OCI-LY7 (cell line): Measurements from ENCODE around the gene ADGRD1. TPM values are rescaled to one million over a fixed set of nuclear protein-coding genes. Genes with fewer than 3 reads are reported as not detected.

Source experiments
- BruUV-seq: library from RNA; stranded (reverse); fragments of 400-500 nt; replicated peaks from 2 replicates; lab custom pipeline; 2021; lab: Mats Ljungman, UMichigan
- CTCF ChIA-PET: fragments of 300-600 bp; sonication (Branson Sonifier 250); formaldehyde crosslinking; loops from one replicate; lab custom pipeline; 2022; ENCODE audit warnings: antibody characterized with exemption; ENCODE audit not compliant: unreplicated experiment; lab: Charles Lee
- POLR2A ChIA-PET: fragments of 300-600 bp; sonication (Branson Sonifier 250); formaldehyde crosslinking; loops from one replicate; lab custom pipeline; 2022; ENCODE audit warnings: antibody characterized with exemption; lab: Charles Lee
- DNase-seq: peaks from one replicate; pipeline ENCODE4 v3.0.0-alpha.2; 2015; ENCODE audit warnings: low spot score
- H2AFZ ChIP-seq: fragments of 200-600 bp; sonication (generic), shearing (Covaris generic); 2 replicates; pipeline ENCODE4 v1.6.1; 2014; ENCODE audit warnings: mild to moderate bottlenecking, antibody characterized with exemption, low read length, moderate library complexity
- H3K27ac ChIP-seq: fragments of 200-600 bp; sonication (generic); 2 replicates; pipeline ENCODE4 v1.5.1; 2014; ENCODE audit warnings: mixed run types, low read depth, mild to moderate bottlenecking, moderate library complexity, low read length, inconsistent platforms; ENCODE audit not compliant: poor library complexity, severe bottlenecking
- H3K36me3 ChIP-seq: fragments of 200-600 bp; sonication (generic); 2 replicates; pipeline ENCODE4 v1.6.1; 2014; ENCODE audit warnings: mild to moderate bottlenecking, antibody characterized with exemption, low read length, moderate library complexity, mixed read lengths; ENCODE audit not compliant: insufficient read depth
- H3K4me1 ChIP-seq: fragments of 200-600 bp; sonication (generic); 2 replicates; pipeline ENCODE4 v1.5.1; 2014; ENCODE audit warnings: mild to moderate bottlenecking, low read length; ENCODE audit not compliant: insufficient read depth, poor library complexity, severe bottlenecking
- H3K4me2 ChIP-seq: fragments of 200-600 bp; sonication (generic); 2 replicates; pipeline ENCODE4 v1.6.1; 2014; ENCODE audit warnings: mild to moderate bottlenecking, low read length
- H3K4me3 ChIP-seq: fragments of 200-600 bp; sonication (generic); 2 replicates; pipeline ENCODE4 v1.5.1; 2014; ENCODE audit warnings: mild to moderate bottlenecking, low read depth, low read length; ENCODE audit not compliant: poor library complexity, severe bottlenecking
- H3K79me2 ChIP-seq: fragments of 200-600 bp; sonication (generic); 2 replicates; pipeline ENCODE4 v1.6.1; 2016; ENCODE audit warnings: low read depth, mild to moderate bottlenecking, low read length, moderate library complexity, mixed read lengths; ENCODE audit not compliant: insufficient read depth
- H3K9me2 ChIP-seq: fragments of 200-600 bp; sonication (generic); 2 replicates; pipeline ENCODE4 v1.6.1; 2016; ENCODE audit warnings: mild to moderate bottlenecking, low read length, mixed read lengths; ENCODE audit not compliant: insufficient read depth
- H3K9me3 ChIP-seq: fragments of 200-600 bp; sonication (generic); 2 replicates; pipeline ENCODE4 v1.6.1; 2014; ENCODE audit warnings: mild to moderate bottlenecking, mixed run types, low read length, mixed read lengths
- H4K20me1 ChIP-seq: fragments of 200-600 bp; sonication (generic); 2 replicates; pipeline ENCODE4 v1.6.1; 2014; ENCODE audit warnings: mild to moderate bottlenecking, antibody characterized with exemption, low read length, moderate library complexity, mixed read lengths; ENCODE audit not compliant: insufficient read depth
- EZH2phosphoT487 ChIP-seq: fragments of 200-600 bp; sonication (generic); IDR thresholded peaks from 2 replicates; pipeline ENCODE4 v1.6.1; 2018; ENCODE audit warnings: low read depth, borderline replicate concordance, mild to moderate bottlenecking, mixed run types, antibody characterized with exemption, low read length, moderate library complexity, mixed read lengths
- intact Hi-C: fragments of 100-400 bp; cut with micrococcal nuclease; formaldehyde crosslinking; loops from one replicate; pipeline ENCODE4 v1.10.0; 2022; ENCODE audit not compliant: unreplicated experiment
- total RNA-seq, 2 experiments: library from RNA; depleted of rRNA in 1 of 2; stranded (reverse); fragments of >200 nt in 1 of 2; shearing (Covaris generic) in 1 of 2; gene quantifications; 2 replicates each; pipeline ENCODE4 v1.2.3, GENCODE V29; 2014 to 2022
- TF ChIP-seq, protein P1 (sequence below): fragments of 200-600 bp; sonication (generic); conservative IDR thresholded peaks from 2 replicates; pipeline ENCODE4 v1.5.1; 2014; ENCODE audit warnings: mild to moderate bottlenecking, antibody characterized with exemption, low read length, moderate library complexity, mixed read lengths

The ADGRD1 gene
- total RNA-seq, 2 experiments from 2014 or later: 1.0 to 1.7 TPM

DNA sequence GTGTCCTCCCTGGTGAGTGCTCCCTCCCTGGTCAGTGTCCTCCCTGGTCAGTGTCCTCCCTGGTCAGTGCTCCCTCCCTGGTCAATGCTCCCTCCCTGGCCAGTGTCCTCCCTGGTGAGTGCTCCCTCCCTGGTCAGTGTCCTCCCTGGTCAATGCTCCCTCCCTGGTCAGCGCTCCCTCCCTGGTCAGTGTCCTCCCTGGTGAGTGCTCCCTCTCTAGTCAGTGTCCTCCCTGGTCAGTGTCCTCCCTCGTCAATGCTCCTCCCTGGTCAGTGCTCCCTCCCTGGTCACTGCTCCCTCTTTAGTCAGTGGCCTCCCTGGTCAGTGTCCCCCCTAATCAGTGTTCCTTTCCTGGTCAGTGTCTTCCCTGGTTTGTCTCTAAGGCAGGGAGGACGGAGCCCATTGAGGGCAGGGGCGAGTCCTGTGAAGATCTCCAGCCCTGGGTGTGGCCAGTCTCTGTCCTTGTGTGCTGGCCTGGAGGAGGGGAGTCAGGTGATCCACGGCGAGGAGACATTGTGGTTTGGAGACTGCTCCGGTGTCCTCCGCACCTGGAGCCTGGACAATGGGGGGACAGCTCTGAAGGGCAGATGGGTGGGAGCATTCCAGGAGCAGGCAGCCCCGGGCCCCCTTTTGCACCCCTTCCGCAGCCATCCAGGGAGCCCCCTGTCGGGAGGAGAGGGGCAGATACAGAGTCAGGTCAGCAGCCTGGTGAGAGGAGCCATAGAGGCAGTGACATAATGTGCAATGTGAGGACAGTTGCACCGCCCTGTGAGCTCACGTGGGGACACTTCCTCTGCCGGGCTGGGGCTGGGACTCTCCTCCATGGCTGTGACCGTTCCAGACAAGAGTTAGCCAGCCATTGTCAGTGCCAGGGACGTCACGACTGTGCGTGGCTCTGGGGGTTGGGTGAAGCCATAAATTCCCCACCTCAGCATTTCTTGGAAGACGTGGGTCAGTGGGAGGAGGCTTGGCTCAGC is 93.4 kb downstream of the ADGRD1 start:
- no peaks in the 10 kb centered on the region for H4K20me1 ChIP-seq
- no peaks in the 10 kb centered on the region for H3K9me2 ChIP-seq
- no peak overlapping the region for H3K4me2 ChIP-seq
- H3K27ac ChIP-seq: no peak overlapping the region
- peak; percentile 40 for DNase-seq
- intact Hi-C loops: no loop called here
- ChIA-PET CTCF (no interaction called here), POLR2A (no interaction called here)
- no peak overlapping the region for H2AFZ ChIP-seq
- no peak for TF ChIP-seq EZH2phosphoT487
- TF ChIP-seq, protein P1, sequence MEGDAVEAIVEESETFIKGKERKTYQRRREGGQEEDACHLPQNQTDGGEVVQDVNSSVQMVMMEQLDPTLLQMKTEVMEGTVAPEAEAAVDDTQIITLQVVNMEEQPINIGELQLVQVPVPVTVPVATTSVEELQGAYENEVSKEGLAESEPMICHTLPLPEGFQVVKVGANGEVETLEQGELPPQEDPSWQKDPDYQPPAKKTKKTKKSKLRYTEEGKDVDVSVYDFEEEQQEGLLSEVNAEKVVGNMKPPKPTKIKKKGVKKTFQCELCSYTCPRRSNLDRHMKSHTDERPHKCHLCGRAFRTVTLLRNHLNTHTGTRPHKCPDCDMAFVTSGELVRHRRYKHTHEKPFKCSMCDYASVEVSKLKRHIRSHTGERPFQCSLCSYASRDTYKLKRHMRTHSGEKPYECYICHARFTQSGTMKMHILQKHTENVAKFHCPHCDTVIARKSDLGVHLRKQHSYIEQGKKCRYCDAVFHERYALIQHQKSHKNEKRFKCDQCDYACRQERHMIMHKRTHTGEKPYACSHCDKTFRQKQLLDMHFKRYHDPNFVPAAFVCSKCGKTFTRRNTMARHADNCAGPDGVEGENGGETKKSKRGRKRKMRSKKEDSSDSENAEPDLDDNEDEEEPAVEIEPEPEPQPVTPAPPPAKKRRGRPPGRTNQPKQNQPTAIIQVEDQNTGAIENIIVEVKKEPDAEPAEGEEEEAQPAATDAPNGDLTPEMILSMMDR: peak; percentile 51; the same call in 1 of the 2 replicates
- peaks cover 11% of the 10 kb centered on the region for H3K4me1 ChIP-seq
- H3K4me3 ChIP-seq: no peak overlapping the region
- H3K9me3 ChIP-seq: no peaks in the 10 kb centered on the region
- BruUV-seq: no TSS peak
- no peaks in the 10 kb centered on the region for H3K79me2 ChIP-seq
- H3K36me3 ChIP-seq: no peaks in the 10 kb centered on the region

DNA sequence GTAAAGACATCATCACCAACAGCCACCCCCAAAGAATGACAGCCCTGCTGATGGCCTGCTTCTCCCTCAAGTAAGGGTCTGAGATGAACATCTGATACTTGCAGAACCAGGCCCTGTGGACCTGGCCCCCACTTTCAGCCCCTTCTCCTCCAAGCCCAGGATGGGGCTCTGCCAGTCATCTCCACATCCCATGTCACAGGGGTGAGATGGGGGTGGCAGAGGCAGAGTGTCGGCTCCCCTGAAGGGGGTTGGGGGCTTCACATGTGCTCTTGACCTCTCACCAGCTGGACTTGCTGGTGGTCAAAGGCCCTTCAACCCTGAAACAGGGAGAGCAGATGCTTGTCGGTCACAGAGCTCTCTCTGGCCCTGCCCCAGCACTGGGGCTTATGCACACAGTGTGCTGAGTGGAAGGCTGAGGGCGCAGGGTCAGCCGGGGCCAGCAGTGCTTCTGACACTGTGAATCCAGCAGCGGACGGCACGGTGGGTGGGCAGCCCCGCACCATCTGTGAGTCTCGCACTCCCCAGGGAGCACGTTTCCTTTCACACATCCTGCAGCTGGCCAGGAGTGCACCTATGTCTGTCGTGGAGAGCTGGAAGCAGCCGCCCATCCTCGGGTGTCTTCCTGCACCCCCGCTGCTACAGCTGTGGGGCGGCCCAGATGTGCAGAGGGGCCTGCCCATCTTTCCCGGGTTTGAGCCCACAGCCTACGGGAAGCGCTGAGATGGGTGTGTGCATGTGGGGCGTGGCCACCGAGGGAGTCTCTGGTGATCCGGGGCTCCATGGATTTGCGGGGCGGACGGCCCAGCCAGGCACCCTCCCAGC is 94.3 kb downstream of the ADGRD1 start:
- Histone ChIP-seq H3K27ac (no peak overlapping the region), H3K36me3 (no peaks in the 10 kb centered on the region), H3K4me3 (no peak overlapping the region), H3K9me2 (no peaks in the 10 kb centered on the region), H3K79me2 (no peaks in the 10 kb centered on the region), H3K9me3 (no peaks in the 10 kb centered on the region), H4K20me1 (no peaks in the 10 kb centered on the region), H3K4me1 (peaks cover 11% of the 10 kb centered on the region), H3K4me2 (0 out of 2 replicates have a peak overlapping the region, but pooled peaks have one; percentile 18), H2AFZ (no peak overlapping the region)
- CTCF ChIA-PET: no interaction called here
- TF ChIP-seq EZH2phosphoT487: no peak
- TF ChIP-seq, protein P1: no peak
- no TSS peak for BruUV-seq
- POLR2A ChIA-PET: no interaction called here
- DNase-seq: peak; percentile 46
- intact Hi-C loops: no loop called here
